NB4 (cell line): Measurements from ENCODE around the gene GEMIN4.

Source experiments
- POLR2A ChIP-seq: IDR thresholded peaks from 2 replicates; pipeline ENCODE4 v1.6.1; 2011; ENCODE audit warnings: mild to moderate bottlenecking; ENCODE audit not compliant: insufficient read length; ENCODE audit errors: extremely low read depth
- TF ChIP-seq, protein P1 (sequence below): IDR thresholded peaks from one replicate; pipeline ENCODE4 v1.5.1; 2012; ENCODE audit warnings: low read depth, low read length
- TF ChIP-seq, protein P2 (sequence below): IDR thresholded peaks from 2 replicates; pipeline ENCODE4 v1.6.1; 2011; ENCODE audit warnings: low read depth, low read length

DNA sequence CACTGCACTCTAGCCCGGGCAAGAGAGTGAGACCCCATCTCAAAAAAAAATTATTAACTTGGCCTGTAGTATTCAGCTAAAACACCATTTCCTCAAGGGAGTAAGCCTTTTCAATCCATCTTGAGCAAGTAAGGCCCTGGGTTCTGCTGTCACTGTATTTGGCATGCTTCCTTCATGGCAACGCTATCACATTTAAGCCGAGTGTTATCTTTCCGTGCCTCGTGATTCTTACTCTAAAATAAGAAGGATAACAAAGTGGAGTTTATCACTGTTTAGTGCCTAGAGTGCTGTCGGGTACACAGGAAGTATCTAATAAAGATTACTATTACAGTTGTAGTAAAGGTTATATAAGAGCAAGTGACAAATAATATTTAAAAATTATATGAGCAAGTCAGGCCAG lies 46.2 kb downstream of the GEMIN4 start:
- TF ChIP-seq, protein P1, sequence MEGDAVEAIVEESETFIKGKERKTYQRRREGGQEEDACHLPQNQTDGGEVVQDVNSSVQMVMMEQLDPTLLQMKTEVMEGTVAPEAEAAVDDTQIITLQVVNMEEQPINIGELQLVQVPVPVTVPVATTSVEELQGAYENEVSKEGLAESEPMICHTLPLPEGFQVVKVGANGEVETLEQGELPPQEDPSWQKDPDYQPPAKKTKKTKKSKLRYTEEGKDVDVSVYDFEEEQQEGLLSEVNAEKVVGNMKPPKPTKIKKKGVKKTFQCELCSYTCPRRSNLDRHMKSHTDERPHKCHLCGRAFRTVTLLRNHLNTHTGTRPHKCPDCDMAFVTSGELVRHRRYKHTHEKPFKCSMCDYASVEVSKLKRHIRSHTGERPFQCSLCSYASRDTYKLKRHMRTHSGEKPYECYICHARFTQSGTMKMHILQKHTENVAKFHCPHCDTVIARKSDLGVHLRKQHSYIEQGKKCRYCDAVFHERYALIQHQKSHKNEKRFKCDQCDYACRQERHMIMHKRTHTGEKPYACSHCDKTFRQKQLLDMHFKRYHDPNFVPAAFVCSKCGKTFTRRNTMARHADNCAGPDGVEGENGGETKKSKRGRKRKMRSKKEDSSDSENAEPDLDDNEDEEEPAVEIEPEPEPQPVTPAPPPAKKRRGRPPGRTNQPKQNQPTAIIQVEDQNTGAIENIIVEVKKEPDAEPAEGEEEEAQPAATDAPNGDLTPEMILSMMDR, result no peak
- TF ChIP-seq POLR2A, result no peak
- TF ChIP-seq, protein P2, sequence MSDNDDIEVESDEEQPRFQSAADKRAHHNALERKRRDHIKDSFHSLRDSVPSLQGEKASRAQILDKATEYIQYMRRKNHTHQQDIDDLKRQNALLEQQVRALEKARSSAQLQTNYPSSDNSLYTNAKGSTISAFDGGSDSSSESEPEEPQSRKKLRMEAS, result no peak
